ENCODE measurements around the gene ENOPH1. TPM values are rescaled to one million over a fixed set of nuclear protein-coding genes. Genes with fewer than 3 reads are reported as not detected.

The ENOPH1 gene
- total RNA-seq, 1 experiment from 2014 or later = 78.3 TPM

- TF ChIP-seq STAT6 (CRISPR knock-in tag; conservative IDR thresholded peaks at IDR 0.05; ENCODE audit: low read depth) (no peak), ELF4 (CRISPR knock-in tag; IDR thresholded peaks at IDR 0.05; ENCODE audit: low read depth) (0 out of 2 replicates have a peak, but pooled peaks have one; percentile 10), HMGXB4 (CRISPR knock-in tag; IDR thresholded peaks at IDR 0.05) (0 out of 2 replicates have a peak, but pooled peaks have one; percentile 1), ETV6 (CRISPR knock-in tag; IDR thresholded peaks at IDR 0.05) (0 out of 2 replicates have a peak, but pooled peaks have one; percentile 3), ZSCAN18 (CRISPR knock-in tag; IDR thresholded peaks at IDR 0.05) (no peak), NFYB (CRISPR knock-in tag; conservative IDR thresholded peaks at IDR 0.05; ENCODE audit: low read depth) (no peak), PRRX2 (CRISPR knock-in tag; IDR thresholded peaks at IDR 0.05) (no peak), AR (CRISPR knock-in tag; IDR thresholded peaks at IDR 0.05) (no peak), FOXP1 (CRISPR knock-in tag; IDR thresholded peaks at IDR 0.05; ENCODE audit: borderline replicate concordance) (no peak), NFATC4 (CRISPR knock-in tag; IDR thresholded peaks at IDR 0.05) (0 out of 2 replicates have a peak, but pooled peaks have one; percentile 64), MYBL2 (CRISPR knock-in tag; IDR thresholded peaks at IDR 0.05) (no peak), NR2C2 (CRISPR knock-in tag; IDR thresholded peaks at IDR 0.05) (no peak), GTF2I (CRISPR knock-in tag; conservative IDR thresholded peaks at IDR 0.05) (no peak), TEAD4 (CRISPR knock-in tag; IDR thresholded peaks at IDR 0.05) (no peak), ATF1 (CRISPR knock-in tag; IDR thresholded peaks at IDR 0.05) (no peak), ESRRA (CRISPR knock-in tag; IDR thresholded peaks at IDR 0.05; ENCODE audit: borderline replicate concordance) (no peak), ZBTB21 (CRISPR knock-in tag; IDR thresholded peaks at IDR 0.05; ENCODE audit: borderline replicate concordance) (no peak), AFF4 (CRISPR knock-in tag; IDR thresholded peaks at IDR 0.05; ENCODE audit: borderline replicate concordance) (no peak), GRHL2 (CRISPR knock-in tag; IDR thresholded peaks at IDR 0.05; ENCODE audit: insufficient replicate concordance, severe bottlenecking) (no peak), CREB1 (CRISPR knock-in tag; IDR thresholded peaks at IDR 0.05) (no peak), NR3C1 (CRISPR knock-in tag; conservative IDR thresholded peaks at IDR 0.05; ENCODE audit: low read depth) (0 out of 2 replicates have a peak, but pooled peaks have one; percentile 26), KAT7 (CRISPR knock-in tag; IDR thresholded peaks at IDR 0.05; ENCODE audit: borderline replicate concordance) (no peak), ZNF138 (CRISPR knock-in tag; conservative IDR thresholded peaks at IDR 0.05) (no peak), USF1 (CRISPR knock-in tag; IDR thresholded peaks at IDR 0.05) (no peak), E2F1 (CRISPR knock-in tag; IDR thresholded peaks at IDR 0.05) (no peak), SMAD3 (CRISPR knock-in tag; IDR thresholded peaks at IDR 0.05; ENCODE audit: borderline replicate concordance) (no peak)
Observed at GRCh38 chr4:82429728-82430192, 630 bp upstream of the ENOPH1 start (continued).

Measured in WTC11 (cell line).